HG03108 (cell line): ENCODE data around the gene PPP2R3A.
A peak's percentile ranks its signal among the peaks of the same experiment; 100 is the strongest.
"Not testable (repeated sequence)": the region's sequence is repeated elsewhere in the genome, so short reads cannot be mapped to it uniquely, and the experiment has no call there.

Experiments used
- ATAC-seq: cut with Tn5 transposase; IDR thresholded peaks from one replicate; pipeline ENCODE4 v1.9.1; 2021; ENCODE audit warnings: moderate library complexity; ENCODE audit not compliant: unreplicated experiment

The PPP2R3A gene

GRCh38 chr3:135965506-135966270 is at the start of gene PPP2R3A:
PPP2R3A (plus strand) TSS chr3:135965728; CDS start chr3:136001499, 35,771 bp downstream.
- peak; percentile 61 for ATAC-seq

GRCh38 chr3:135916310-135916709 is 49.2 kb upstream of the PPP2R3A start:
- no peak for ATAC-seq

DNA sequence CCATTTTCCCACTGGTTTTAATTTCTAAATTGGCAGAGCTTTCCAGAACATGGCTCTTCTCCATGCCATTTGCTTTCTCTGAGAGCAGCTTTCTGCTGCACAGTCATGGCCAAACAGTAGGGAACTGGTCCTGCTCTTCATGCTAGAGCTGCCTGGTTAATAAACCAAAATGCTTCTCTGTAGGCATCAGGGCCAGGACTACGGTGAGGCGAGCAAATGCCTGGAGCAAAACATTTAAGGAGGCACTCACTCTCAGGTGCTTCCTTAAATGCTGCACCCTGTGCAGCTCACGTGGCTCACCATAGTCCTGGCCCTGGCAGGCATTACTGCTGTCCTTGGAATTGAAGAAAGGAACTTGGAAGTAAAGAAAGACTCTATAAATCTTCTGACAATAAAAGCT is 48.5 kb upstream of the PPP2R3A start:
- ATAC-seq = no peak

- ATAC-seq = no peak
Measured at GRCh38 chr3:135917927-135918597, 47.5 kb upstream of the PPP2R3A start.

DNA sequence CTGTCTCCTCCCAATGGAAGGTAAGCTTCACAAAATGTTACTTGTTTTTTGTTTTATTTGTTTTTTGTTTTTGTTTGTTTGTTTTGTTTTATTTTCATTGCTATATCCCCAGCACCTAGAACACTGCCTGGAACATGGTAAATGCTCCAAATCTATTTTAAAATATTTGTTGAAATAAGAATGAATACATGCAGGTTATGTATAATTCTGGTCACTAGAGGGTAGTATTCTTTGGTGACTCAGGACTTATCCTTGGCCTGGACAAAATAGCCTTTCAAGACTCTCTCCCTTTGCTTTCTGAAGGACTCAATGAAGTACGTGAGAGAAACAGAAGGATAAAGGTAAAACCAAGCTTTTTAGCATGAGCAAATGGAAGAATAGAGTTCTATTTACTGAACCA is 46.9 kb upstream of the PPP2R3A start:
- no peak for ATAC-seq

DNA sequence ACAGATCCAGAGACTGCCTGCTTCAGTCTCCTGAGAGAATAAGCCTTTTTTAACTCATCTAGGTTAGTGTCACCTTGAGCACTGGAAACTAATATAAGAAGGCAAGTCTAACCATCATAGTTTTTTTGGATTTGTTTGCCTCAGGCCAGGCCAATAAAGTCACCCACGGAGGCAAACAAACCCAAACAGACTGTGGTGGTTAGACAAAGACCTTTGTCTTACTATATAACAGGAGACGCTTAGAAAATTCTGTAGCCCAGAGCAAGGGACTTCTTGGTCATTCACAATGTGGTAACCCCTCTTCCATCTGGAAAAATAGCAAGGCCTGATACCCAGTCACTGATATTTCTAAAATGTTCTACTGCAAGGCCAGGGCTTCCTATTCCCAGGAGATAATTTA is 45.3 kb upstream of the PPP2R3A start:
- ATAC-seq = no peak

DNA sequence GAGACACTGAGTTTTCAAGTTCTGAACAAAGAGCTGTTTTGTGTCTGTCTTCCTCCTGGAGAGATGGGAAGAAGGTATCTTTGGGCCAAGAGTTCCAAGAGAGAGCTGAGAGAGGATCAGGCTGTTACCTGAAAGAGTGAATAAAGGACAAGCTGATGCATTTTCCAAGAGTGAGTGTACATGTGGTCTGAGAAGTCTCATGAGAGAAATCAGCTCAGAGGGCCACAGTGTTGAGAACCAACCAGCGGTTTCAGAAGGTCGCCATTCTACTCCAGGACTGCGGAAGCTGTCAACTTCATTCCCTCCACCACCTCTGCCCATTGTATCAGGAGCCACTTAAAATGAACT is 42.7 kb upstream of the PPP2R3A start:
- no peak for ATAC-seq

DNA sequence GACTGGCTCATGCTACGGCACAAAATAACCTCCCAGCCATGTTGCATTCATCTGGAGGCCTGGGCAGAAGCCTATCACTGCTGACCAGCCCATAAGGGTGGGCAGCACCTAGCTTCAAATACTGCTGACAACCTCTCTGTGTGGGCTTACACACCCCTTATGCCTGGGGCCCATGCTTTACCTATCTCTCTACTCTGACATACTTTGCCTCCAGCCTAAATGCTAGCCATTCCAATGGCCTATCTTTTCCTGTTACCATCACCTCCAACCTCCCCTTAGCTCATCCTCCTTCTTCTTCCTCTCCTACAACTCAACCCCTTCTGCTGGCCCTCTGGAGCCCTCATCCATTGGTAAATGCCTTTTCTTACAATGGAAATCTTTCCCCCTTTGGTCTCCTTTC is 41.0 kb upstream of the PPP2R3A start:
- ATAC-seq = no peak

GRCh38 chr3:135926664-135927063 is 38.9 kb upstream of the PPP2R3A start:
- ATAC-seq = no peak

DNA sequence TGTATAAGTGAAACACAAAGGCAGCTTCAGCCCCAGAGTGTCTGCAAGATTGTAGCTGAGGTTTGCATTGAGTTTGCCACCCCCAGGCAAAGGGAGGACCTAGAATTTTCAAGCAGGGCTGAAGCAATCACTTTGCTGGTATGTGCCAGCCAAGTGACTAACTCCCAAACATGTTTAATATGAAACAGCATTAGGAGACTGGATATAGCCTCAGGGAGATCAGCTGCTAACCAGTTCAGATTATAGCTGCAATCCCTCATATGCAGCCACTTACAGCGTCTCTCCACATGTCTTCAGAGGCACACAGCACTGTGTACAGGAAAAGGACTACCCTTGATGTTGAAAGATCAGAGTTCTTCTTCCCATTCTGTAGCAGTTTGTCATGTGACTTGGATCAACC is 38.4 kb upstream of the PPP2R3A start:
- ATAC-seq = no peak

DNA sequence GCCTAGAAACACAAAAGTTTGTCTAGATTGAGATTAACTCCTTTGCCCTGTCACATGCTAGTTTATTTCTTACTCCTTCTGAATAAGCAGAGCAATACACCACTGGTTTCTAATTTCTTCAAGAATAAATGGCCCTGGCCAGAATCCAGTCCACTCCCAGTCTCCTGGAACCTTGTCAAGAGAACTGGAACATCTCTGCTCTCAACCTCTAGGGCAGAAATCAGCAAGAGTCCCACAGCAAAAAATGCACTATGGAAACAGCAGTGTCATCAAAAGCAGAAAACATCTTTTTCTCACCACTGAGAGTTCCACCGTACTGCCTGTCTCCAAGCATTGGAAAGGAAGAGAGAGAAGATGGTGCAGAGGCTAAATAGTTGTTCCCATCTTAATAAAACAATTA is 35.9 kb upstream of the PPP2R3A start:
- ATAC-seq = no peak

GRCh38 chr3:135930255-135930654 is 35.3 kb upstream of the PPP2R3A start:
- ATAC-seq = no peak

- not testable (repeated sequence) for ATAC-seq
Measured at GRCh38 chr3:135935171-135935570, 30.4 kb upstream of the PPP2R3A start.

DNA sequence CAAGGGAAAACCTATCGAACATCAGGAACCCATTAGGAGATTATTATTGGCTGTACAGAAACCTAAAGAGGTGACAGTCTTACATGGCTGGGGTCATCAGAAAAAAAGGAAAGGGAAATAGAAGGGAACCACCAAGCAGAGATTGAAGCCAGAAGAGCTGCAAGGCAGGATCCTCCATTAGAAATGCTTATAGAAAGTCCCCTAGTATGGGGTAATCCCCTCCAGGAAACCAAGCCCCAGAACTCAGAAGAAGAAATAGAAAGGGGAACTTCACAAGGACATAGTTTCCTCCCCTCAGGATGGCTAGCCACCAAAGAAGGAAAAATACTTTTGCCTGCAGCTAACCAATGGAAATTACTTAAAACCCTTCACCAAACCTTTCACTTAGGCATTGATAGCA is 27.8 kb upstream of the PPP2R3A start:
- ATAC-seq = not testable (repeated sequence)

DNA sequence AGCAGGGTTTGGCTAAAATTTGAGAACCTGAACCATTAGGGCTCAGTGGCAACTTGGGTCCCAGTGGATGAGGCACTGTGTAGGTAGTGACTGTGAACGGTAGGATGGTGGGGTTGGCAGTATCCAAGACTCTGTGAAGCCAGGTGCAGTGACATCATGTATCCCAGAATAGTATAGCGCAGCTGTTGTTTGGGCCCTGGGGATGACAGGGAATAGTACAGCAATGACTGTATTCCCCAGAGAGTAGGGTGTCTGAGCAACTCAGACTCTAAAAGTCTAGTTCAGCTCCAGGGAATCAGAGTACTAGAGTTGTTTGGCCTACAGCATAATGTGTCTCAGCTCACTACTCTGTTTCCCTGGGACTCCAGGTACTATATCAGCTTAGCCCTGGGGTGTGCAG is 20.7 kb upstream of the PPP2R3A start:
- no peak for ATAC-seq

DNA sequence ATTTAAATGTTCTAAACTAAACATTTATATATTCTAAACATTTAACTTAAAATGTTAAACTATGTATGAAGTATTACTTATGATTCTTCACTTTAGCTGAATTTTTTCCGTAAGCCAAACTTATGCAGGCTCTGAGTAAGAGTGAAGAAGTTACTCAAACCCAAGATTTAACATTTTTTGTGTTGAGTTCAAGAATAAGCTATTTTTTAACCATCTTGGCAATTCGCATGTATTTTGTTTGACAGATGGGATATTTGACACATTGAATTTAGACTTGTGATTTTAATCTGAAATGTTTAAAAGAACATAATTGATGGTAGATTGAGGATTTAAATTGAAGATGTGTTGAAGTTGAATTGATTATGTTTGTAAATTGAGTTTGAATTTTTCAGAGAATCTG is 14.6 kb upstream of the PPP2R3A start:
- ATAC-seq = no peak

- ATAC-seq = no peak
Measured at GRCh38 chr3:135964160-135964955, 1.2 kb upstream of the PPP2R3A start.

DNA sequence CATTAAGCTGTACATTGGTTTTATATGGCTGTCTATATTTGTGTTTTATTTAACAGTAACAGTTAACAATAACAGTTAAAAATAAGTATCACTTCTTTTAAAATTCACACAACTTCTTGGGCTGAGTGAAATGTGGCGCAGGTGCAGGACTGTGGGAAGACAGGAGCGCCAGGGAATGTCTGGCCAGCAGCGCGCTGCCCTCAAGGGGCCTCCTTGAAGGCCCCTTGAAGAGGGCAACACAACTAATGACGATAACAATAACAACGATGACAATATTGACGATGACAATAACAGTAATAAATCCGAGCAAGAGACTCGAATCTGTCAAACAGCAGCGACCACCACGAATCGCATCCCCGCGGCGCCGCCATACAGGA is 411 bp upstream of the PPP2R3A start:
- no peak for ATAC-seq

DNA sequence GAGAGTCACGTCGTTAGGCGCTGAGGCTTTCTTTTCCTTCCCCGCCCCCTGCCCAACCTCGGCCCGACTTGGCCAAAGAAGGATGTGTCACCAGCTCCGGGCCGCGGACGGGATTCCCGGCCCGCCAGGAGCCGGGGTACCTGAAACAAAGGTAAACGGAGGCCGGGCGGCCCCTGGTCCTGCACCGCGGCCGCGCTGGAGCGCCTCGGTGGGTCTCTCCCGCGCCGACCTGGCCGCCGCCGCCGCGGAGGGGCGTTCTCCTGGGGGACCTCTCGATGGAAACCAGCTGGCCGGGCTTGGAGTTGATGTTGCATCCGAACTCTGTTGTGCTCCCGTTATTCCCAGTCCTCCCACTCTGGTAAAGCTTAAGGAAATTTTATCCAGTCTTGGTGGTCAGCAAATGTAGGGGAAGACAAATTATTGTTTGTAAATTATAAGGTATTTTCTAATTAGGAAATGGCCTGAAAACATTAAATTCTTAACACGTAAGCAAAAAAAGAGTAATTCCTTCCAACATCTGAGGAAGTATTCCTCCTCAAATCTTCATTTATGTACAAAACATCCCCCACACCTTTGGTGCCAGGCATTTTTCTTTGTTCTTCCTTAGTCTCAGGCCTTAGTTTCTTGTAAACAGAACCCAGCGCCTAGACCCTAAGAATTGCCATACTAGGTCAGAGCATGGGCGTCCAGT is 888 bp downstream of the PPP2R3A start:
- ATAC-seq = no peak

- ATAC-seq = no peak
Measured at GRCh38 chr3:135966962-135967274, 1.4 kb downstream of the PPP2R3A start.

GRCh38 chr3:135967867-135968266 is 2.3 kb downstream of the PPP2R3A start:
- ATAC-seq = no peak
